IMR-90 (cell line): ENCODE results near the gene USP20. TPM values are rescaled to one million over a fixed set of nuclear protein-coding genes. Genes with fewer than 3 reads are reported as not detected.

Experiments
- ATAC-seq: fragments of 200-7000 bp; cut with Tn5 transposase; 2 replicates; pipeline ENCODE4 v1.9.1; 2020; ENCODE audit warnings: low read depth, mild to moderate bottlenecking, moderate library complexity
- BruUV-seq: library from RNA; stranded (reverse); fragments of 400-500 nt; replicated peaks from 2 replicates; lab custom pipeline; 2021; lab: Mats Ljungman, UMichigan
- CTCF ChIA-PET: fragments of 300-600 bp; formaldehyde crosslinking; extraction: SDS; loops from one replicate; lab custom pipeline; 2021; ENCODE audit warnings: antibody characterized with exemption; lab: Yijun Ruan, JAX
- POLR2A ChIA-PET: fragments of 300-600 bp; sonication (Branson Sonifier 250); formaldehyde crosslinking; loops from one replicate; lab custom pipeline; 2022; ENCODE audit warnings: antibody characterized with exemption; ENCODE audit not compliant: unreplicated experiment; lab: Charles Lee
- DNase-seq: peaks from one replicate; pipeline ENCODE4 v3.0.0; 2013
- H2AFZ ChIP-seq: replicated peaks from 2 replicates; pipeline ENCODE3; 2013; ENCODE audit warnings: low read length, mild to moderate bottlenecking; ENCODE audit not compliant: poor library complexity
- H2AK5ac ChIP-seq: 2 replicates; pipeline ENCODE4 v1.6.1; 2013; ENCODE audit warnings: low read depth, low read length, inconsistent platforms
- H2AK9ac ChIP-seq: replicated peaks from 2 replicates; pipeline ENCODE3; 2013; ENCODE audit warnings: mild to moderate bottlenecking, low read depth, low read length, moderate library complexity; ENCODE audit not compliant: poor library complexity
- H2BK120ac ChIP-seq: 2 replicates; pipeline ENCODE4 v1.6.1; 2013; ENCODE audit warnings: low read depth, low read length, inconsistent platforms
- H2BK15ac ChIP-seq: 3 replicates; pipeline ENCODE4 v1.6.1; 2013; ENCODE audit warnings: low read depth, low read length, inconsistent platforms
- H2BK20ac ChIP-seq: 2 replicates; pipeline ENCODE4 v1.6.1; 2013; ENCODE audit warnings: low read depth, mild to moderate bottlenecking, inconsistent platforms, low read length, moderate library complexity
- H2BK5ac ChIP-seq: 2 replicates; pipeline ENCODE4 v1.6.1; 2013; ENCODE audit warnings: mild to moderate bottlenecking, low read depth, low read length, inconsistent platforms; ENCODE audit not compliant: poor library complexity, severe bottlenecking
- H3K14ac ChIP-seq: replicated peaks from 2 replicates; pipeline ENCODE4 v1.6.1; 2013; ENCODE audit warnings: low read depth, low read length, inconsistent platforms
- H3K18ac ChIP-seq: 2 replicates; pipeline ENCODE4 v1.6.1; 2013; ENCODE audit warnings: low read depth, low read length, control low read depth
- H3K23ac ChIP-seq: 2 replicates; pipeline ENCODE4 v1.6.1; 2013; ENCODE audit warnings: low read depth, low read length, inconsistent platforms
- H3K27ac ChIP-seq: 2 replicates; pipeline ENCODE4 v1.5.1; 2013; ENCODE audit warnings: mild to moderate bottlenecking, control low read depth, low read length; ENCODE audit not compliant: insufficient read depth
- H3K27me3 ChIP-seq: 2 replicates; pipeline ENCODE4 v1.6.1; 2013; ENCODE audit warnings: low read length; ENCODE audit not compliant: control insufficient read depth, insufficient read depth
- H3K36me3 ChIP-seq: 2 replicates; pipeline ENCODE4 v1.6.1; 2013; ENCODE audit warnings: low read length, mixed read lengths; ENCODE audit not compliant: control insufficient read depth, insufficient read depth
- H3K4ac ChIP-seq: 2 replicates; pipeline ENCODE4 v1.6.1; 2013; ENCODE audit warnings: low read depth, low read length, inconsistent platforms
- H3K4me1 ChIP-seq: 2 replicates; pipeline ENCODE4 v1.6.1; 2013; ENCODE audit warnings: low read length, mixed read lengths; ENCODE audit not compliant: control insufficient read depth, insufficient read depth
- H3K4me2 ChIP-seq: 2 replicates; pipeline ENCODE4 v1.6.1; 2013; ENCODE audit warnings: low read depth, mild to moderate bottlenecking, control low read depth, low read length, moderate library complexity
- H3K4me3 ChIP-seq: 2 replicates; pipeline ENCODE4 v1.5.1; 2013; ENCODE audit warnings: low read depth, mild to moderate bottlenecking, control low read depth, low read length, moderate library complexity; ENCODE audit not compliant: insufficient read depth
- H3K56ac ChIP-seq: 2 replicates; pipeline ENCODE4 v1.6.1; 2013; ENCODE audit warnings: low read length, inconsistent platforms; ENCODE audit not compliant: insufficient read depth; ENCODE audit errors: extremely low read depth
- H3K79me1 ChIP-seq, 2 experiments: 2 replicates each; pipeline ENCODE4 v1.6.1; 2013; ENCODE audit warnings: low read length in 2 of 2, inconsistent platforms in 1 of 2, low read depth in 1 of 2
- H3K9ac ChIP-seq: 2 replicates; pipeline ENCODE4 v1.6.1; 2013; ENCODE audit warnings: low read depth, low read length, control low read depth
- H3K9me1 ChIP-seq: 2 replicates; pipeline ENCODE4 v1.6.1; 2013; ENCODE audit warnings: low read length, inconsistent platforms; ENCODE audit not compliant: insufficient read depth
- H3K9me3 ChIP-seq: 2 replicates; pipeline ENCODE4 v1.6.1; 2013; ENCODE audit warnings: low read length; ENCODE audit not compliant: control insufficient read depth, insufficient read depth
- H4K20me1 ChIP-seq: 2 replicates; pipeline ENCODE4 v1.6.1; 2013; ENCODE audit warnings: low read length, inconsistent platforms; ENCODE audit not compliant: insufficient read depth
- H4K5ac ChIP-seq: 2 replicates; pipeline ENCODE4 v1.6.1; 2013; ENCODE audit warnings: mild to moderate bottlenecking, low read depth, low read length, control low read depth
- H4K8ac ChIP-seq, 2 experiments: 2 replicates each; pipeline ENCODE4 v1.6.1; 2013; ENCODE audit warnings: low read depth in 2 of 2, low read length in 2 of 2, control low read depth in 1 of 2, inconsistent platforms in 1 of 2
- H4K91ac ChIP-seq: 2 replicates; pipeline ENCODE4 v1.6.1; 2013; ENCODE audit warnings: low read depth, low read length, inconsistent platforms; ENCODE audit not compliant: insufficient read depth
- ELK1 ChIP-seq: fragments of 150-350 bp; IDR thresholded peaks from 2 replicates; pipeline ENCODE4 v1.6.1; 2016; ENCODE audit warnings: low read depth, mild to moderate bottlenecking, low read length, moderate library complexity, borderline replicate concordance
- WGBS, 2 experiments: methylation state at CpG; one replicate each; pipeline versions ENCODE4 v1.1.5 to v1.1.7; 2013; ENCODE audit warnings: missing lambda C conversion rate in 2 of 2; ENCODE audit not compliant: insufficient read length in 1 of 2; ENCODE audit errors: extremely low coverage in 2 of 2; 5-methylcytosine and 5-hydroxymethylcytosine counted together
- dilution Hi-C: fragments of 300-500 bp; cut with HindIII; formaldehyde crosslinking; loops from one replicate; pipeline ENCODE4 v1.14.3; 2018; ENCODE audit warnings: low sequenced_read_pairs; ENCODE audit not compliant: unreplicated experiment
- in situ Hi-C: fragments of 300-500 bp; cut with MboI; formaldehyde crosslinking; loops from 3 replicates; pipeline ENCODE4 v1.14.3; 2019; ENCODE audit warnings: low sequenced_read_pairs, inconsistent platforms, mixed read lengths
- intact Hi-C: fragments of 100-400 bp; cut with micrococcal nuclease; formaldehyde crosslinking; loops from 2 replicates; pipeline ENCODE4 v1.10.0; 2022
- polyA plus RNA-seq, 3 experiments: library from polyadenylated mRNA; depleted of rRNA; stranded (reverse); fragments of >200 nt; gene quantifications; 2 replicates each; pipeline ENCODE4 v1.2.3, GENCODE V29; 2012; ENCODE audit warnings: low replicate concordance in 1 of 3
- total RNA-seq: library from RNA; depleted of rRNA; stranded (reverse); fragments of >200 nt; gene quantifications from 2 replicates; pipeline ENCODE4 v1.2.3, GENCODE V29; 2012

Gene USP20
- total and polyA plus RNA-seq, 2 of the 4 experiments (the other 2 are of a cell fraction) = 3.8 to 21.6 TPM

GRCh38 chr9:129895376-129896268 lies 60.4 kb downstream of the USP20 start:
- Histone ChIP-seq H3K27me3 (no peaks in the 10 kb centered on the region), H2AK9ac (no peak overlapping the region), H2AFZ (no peak overlapping the region), H2BK20ac (no peak overlapping the region), H2BK120ac (no peak overlapping the region), H3K23ac (no peak overlapping the region), H3K18ac (no peak overlapping the region), H4K20me1 (no peaks in the 10 kb centered on the region), H3K9me1 (no peaks in the 10 kb centered on the region), H2AK5ac (no peak overlapping the region), H3K27ac (no peak overlapping the region), H3K9ac (no peak overlapping the region), H3K4me2 (no peak overlapping the region), H4K91ac (no peak overlapping the region), H3K14ac (no peak overlapping the region), H2BK15ac (no peak overlapping the region), H4K5ac (no peak overlapping the region), H3K36me3 (peaks cover 21% of the 10 kb centered on the region), H3K56ac (no peak overlapping the region), H3K4me1 (peaks cover 2% of the 10 kb centered on the region; the same call in 1 of the 2 replicates), H3K4me3 (no peak overlapping the region), H4K8ac (no peak overlapping the region), H3K9me3 (no peaks in the 10 kb centered on the region), H3K4ac (no peak overlapping the region), H3K79me1 (no peaks in the 10 kb centered on the region), H2BK5ac (no peak overlapping the region)
- CTCF ChIA-PET = no interaction called here
- WGBS, 2 experiments = no CpG with 5 or more reads among the region's 17 CpGs
- POLR2A ChIA-PET = no interaction called here
- ATAC-seq (no peak), DNase-seq (no peak)
- no peak for TF ChIP-seq ELK1
- dilution Hi-C loops (no loop called here), in situ Hi-C loops (loop anchor here (25.0 kb wide), 1 partner anchor 167 kb away; the partner anchor contains the start of gene GPR107), intact Hi-C loops (no loop called here)
- BruUV-seq = no TSS peak
